Inflammatory macrophage (primary cell): ENCODE measurements around the gene ATF5.

ENCODE experiments used
- DNase-seq, 2 donors: peaks; one replicate each; pipeline ENCODE4 v3.0.0-alpha.2; 2020 to 2022
- total RNA-seq, 18 experiments: gene quantifications; one replicate each; lab custom pipeline; 2026; ENCODE audit warnings: mixed read lengths in 6 of 18, inconsistent platforms in 2 of 18; lab: John Stamatoyannopoulos, UW

The ATF5 gene, protein sequence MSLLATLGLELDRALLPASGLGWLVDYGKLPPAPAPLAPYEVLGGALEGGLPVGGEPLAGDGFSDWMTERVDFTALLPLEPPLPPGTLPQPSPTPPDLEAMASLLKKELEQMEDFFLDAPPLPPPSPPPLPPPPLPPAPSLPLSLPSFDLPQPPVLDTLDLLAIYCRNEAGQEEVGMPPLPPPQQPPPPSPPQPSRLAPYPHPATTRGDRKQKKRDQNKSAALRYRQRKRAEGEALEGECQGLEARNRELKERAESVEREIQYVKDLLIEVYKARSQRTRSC
- total RNA-seq: 10.1 to 152 (median 18.3) reads per million in 18 experiments

DNA sequence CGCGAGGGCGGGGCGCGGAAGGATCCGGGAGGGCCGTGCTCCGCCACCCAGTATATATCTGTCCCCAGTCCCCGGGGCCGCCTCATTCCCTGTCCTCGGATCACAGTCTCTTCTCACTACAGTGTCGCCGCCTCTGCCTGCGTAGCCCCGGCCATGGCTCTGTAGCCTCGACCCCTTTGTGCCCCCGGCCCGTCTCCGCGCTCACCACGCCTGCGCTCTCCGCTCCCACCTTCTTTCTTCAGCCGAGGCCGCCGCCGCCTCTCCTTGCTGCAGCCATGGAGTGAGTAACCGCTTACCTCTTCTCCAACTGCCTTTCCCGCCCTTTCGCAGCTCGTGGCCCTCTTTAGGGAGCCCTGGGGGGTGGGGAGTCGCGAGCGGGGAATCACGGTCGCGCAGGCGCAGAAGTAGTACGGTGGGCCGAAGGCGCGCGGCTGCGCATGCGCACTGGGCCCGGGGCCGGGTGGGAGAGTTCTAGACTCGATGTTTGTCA is at the start of gene ATF5, which contains the start of gene NUP62:
TSS of gene ATF5 (plus strand) at position 85 of the 490 bp plus-strand sequence. CDS start 1,646 bp downstream, outside the sequence.
TSS of gene NUP62 (minus strand) at position 384 of the 490 bp plus-strand sequence. CDS start 19,697 bp downstream, outside the sequence.
- DNase-seq: peak; percentile 86 to 91

GRCh38 chr19:49879243-49879963 is 49.6 kb upstream of the ATF5 start:
- peak; percentile 49 to 55 for DNase-seq

DNA sequence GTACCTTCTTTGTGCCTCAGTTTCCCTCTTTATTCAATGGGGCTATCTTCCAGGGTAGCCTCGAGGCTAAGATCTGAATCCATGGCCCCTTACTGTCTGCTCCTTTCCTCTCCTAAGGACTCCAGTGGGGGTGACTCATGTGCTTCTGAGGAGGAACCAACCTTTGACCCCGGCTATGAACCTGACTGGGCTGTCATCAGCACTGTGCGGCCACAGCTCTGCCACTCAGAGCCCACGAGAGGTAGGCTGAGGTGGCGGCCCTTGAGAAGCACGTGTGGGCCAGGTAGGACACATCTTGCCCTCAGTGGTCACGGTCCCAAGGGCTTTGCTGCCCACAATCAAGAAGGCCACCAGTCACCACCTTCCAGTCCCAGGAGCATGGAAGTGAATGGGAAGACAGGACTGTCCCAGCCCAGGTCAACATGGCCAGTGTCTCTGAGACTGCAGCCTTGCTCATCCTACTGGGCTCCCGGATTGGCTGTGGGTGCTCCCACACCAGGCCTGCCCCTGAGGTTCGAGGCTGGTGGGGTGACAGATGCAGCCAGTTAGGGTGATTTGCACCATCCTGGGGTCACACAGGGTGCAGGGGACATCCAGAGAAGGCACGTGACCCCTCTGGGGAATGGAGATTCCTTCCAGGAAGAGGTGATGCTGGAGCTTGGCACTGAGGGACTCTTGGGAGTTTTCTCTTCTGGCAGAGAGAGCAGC is 48.7 kb upstream of the ATF5 start:
- DNase-seq: no peak

DNA sequence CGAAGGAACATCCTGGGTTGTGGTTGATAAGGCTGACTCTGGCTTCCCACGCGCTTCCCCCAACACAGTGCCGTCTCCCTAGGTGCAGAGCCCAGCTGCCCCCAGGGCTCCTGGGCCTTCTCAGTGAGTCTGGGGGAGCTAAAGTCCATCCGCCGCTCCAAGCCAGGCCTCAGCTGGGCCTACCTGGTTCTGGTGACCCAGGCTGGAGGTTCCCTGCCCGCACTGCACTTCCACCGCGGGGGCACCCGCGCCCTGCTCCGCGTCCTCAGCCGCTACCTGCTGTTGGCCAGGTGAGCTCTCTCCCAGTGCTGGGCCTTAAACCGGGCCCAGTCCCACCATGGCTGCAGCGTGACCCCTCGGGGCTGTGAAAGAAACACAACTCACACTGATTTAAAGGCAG is 47.8 kb upstream of the ATF5 start:
- DNase-seq: no peak

DNA sequence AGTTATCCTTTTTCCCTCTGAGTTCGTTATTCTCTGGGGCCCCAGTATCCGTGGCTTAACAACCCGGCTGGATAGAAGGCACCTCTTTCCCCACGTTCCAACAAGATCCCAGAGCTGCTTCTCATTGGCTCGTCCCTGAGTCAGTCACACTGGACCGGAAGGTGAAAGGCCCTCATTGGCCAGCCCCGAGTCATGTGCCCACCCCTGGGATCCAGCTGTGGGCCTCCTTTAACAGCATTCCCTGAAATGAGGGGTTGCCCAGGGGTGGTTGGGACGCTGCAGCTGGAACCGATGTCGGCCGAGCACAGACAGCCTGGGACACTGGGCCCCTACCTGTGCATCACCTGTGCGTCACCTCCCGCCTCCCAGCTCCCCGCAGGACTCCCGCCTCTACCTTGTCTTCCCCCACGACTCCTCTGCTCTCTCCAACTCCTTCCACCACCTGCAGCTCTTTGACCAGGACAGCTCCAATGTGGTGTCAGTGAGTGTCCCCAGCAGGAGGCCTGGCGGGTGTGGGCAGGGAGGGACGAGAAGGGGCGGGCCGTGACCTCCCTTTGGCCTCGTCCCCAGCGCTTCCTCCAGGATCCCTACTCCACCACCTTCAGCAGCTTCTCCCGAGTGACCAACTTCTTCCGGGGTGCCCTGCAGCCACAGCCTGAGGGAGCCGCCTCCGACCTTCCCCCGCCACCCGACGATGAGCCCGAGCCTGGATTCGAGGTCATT is 47.2 kb upstream of the ATF5 start:
- DNase-seq: no peak

GRCh38 chr19:49882643-49883042 is 46.4 kb upstream of the ATF5 start:
- no peak for DNase-seq

DNA sequence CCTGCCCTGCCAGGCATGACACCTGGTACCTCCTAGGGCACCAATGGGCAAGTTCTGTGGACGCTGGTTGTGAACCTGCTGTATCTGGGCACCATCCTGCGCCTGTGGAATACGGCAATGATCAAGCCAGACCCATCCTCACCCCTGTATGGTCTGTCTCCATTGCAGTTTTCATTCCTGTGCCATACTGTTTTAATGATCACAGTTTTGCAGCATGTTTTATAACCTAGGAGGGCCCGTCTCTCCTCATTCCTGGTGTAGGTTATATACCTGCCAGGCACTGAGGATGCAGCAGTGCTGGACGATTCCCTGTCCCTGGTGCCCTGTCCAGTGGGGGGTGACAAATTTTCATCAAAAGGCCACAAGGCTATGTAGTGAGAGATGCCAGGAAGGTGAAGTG is 45.9 kb upstream of the ATF5 start:
- DNase-seq: no peak

- no peak for DNase-seq
Measured at GRCh38 chr19:49884109-49884508, 44.9 kb upstream of the ATF5 start.

DNA sequence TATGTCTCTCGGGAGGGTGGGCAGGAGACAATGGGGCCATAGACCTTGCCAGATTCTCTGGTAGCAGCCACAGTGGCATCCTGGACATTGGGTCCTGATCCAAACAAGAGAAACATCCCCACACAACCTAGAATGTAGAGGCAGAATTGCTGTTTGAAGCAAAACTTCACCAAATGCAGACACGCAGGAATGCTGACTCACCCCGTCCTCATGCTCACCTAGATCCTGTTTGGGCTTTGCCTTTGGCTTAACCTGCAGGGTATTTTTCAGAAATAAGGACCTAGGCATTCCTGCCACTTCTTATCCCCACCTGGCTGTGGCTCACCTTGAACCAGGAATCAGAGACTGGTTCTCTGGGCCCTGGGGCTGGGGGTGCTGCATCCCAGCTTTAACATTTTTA is 44.2 kb upstream of the ATF5 start:
- DNase-seq: no peak

DNA sequence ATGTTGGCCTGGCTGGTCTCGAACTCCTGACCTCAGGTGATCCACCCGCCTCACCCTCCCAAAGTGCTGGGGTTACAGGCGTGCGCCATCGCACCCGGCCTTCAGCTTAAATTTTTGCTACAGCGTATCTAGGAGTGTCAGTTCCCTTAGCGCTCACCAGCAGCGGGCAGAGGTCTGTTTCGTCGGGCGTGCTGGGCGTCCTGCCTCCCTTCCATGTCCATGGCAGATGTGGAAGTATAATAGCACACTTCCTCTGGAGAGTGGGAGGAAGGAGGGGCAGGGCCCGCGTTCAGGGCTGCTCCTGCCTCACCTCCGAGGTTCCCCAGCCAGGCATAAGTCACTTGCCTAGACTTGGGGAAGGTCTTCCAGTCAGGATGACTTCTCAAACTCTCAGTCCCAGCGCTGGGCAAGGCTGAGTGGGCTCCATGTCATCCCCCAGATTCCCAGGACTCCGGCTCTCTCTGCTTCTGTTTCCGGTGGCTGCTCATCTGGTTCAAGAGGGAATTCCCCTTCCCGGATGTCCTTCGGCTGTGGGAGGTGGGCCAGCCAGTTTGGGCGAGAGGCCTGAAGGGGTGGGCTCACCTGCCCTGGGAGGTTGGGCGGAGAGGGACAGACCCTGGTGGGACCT is 41.9 kb upstream of the ATF5 start:
- DNase-seq: no peak

DNA sequence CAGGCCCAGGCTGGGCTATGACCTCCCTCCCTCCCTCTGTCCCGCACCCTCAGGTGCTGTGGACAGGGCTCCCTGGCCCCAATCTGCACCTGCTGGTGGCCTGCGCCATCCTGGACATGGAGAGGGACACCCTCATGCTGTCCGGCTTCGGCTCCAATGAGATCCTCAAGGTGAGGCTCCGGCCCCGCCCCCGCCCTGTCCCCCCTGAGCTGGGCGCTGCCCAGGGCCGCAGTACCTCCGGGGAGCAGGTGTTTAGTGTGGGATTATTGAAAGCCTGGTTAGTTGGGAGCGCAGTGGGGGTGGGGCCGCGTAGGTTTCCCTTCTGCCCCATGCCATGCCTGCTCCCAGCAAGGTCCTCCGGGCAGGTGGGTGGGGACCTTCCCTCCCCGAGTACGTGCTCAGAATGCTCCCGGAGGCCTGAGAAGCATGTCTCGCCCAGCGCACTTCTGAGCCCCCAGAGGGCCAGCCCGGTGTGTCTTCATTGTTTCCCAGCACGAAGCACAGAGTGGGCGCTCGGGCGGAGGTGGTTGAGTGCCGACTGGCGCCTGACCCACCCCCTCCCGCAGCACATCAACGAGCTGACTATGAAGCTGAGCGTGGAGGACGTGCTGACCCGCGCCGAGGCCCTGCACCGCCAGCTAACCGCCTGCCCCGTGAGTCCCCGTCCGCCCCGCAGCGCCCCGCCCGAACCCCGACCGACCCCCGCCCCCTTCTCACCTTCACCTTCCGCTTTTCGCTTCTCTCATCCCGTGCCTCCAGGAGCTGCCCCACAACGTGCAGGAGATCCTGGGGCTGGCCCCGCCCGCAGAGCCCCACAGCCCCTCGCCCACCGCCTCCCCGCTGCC is 41.1 kb upstream of the ATF5 start:
- DNase-seq: no peak

DNA sequence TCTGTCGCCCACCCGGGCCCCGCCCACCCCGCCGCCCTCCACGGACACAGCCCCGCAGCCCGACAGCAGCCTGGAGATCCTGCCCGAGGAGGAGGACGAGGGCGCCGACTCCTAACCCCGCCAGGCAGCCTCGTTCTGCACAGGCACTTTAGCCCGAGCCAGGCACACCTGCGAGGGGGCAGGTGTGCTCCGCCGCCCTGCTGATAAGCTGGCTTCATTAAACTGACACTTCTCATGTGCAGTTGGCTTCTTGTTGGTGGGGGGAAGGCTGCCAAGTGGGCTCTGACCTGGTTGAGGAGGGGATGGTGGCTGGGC is 40.5 kb upstream of the ATF5 start:
- no peak for DNase-seq

GRCh38 chr19:49889038-49889686 is 39.8 kb upstream of the ATF5 start:
- no peak for DNase-seq

GRCh38 chr19:49889687-49890348 is 39.2 kb upstream of the ATF5 start:
- DNase-seq: peak; percentile 80 to 82

- DNase-seq: no peak
Measured at GRCh38 chr19:49890349-49891311, 38.4 kb upstream of the ATF5 start.

DNA sequence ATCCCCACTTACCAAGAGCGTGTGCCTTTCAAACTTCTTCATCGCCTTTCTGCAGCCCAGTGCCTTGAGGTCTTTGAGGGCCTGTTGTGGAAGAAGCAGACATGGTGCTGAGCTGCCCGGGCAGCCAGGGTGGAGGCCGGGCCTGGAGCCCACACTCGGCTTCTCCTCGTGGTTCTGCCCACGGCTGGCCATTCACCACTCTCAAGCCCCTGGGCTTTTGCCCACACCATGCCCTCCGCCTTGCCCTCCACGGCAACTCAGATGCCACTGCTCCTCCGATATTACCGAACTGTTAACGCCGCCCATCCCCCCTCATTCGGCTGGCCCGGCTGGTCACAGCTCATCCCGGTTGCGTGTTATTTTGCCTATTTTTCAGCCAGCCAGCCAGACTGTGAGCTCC is 37.6 kb upstream of the ATF5 start:
- DNase-seq: no peak

- no peak for DNase-seq
Measured at GRCh38 chr19:49892716-49893115, 36.3 kb upstream of the ATF5 start.

DNA sequence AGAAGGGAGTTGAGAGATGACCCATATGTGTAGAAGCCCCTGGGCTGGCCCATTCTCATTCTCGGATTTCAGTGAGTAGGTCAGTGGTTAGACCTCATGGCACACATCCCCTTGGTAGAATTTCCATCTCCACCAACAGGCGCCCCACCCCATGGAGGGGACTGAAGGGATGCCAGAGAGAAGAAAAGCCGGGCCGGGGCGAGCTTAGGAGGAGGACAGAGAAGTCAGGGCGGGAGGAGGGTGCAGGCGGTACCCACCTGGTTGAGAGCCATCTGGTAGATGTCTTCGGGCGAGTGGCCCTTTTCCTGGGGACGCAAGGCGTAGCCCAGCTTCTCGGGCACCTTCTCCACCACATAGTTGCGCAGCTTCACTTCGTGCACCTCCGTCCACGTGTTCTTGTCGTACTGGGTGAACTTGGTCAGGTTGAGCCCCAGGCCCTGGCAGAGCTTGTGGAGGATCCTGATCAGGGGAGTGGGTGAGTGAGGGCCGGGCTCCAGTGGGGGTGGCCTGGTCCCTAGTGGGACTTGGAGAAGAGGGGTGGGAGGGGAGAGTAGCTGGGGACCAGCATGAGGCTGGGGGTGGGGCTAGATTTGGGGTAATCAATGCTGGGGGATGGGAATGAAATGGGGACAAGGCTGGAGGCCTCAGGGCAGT is 34.9 kb upstream of the ATF5 start:
- no peak for DNase-seq
